HepG2 (cell line): Measurements from ENCODE around the gene EPB41L5. TPM values are rescaled to one million over a fixed set of nuclear protein-coding genes. Genes with fewer than 3 reads are reported as not detected.

Experiments
- ATAC-seq: fragments of 200-7000 bp; cut with Tn5 transposase; 3 replicates; pipeline ENCODE4 v1.9.1; 2020; ENCODE audit warnings: mild to moderate bottlenecking, moderate library complexity
- BruUV-seq: library from RNA; stranded (reverse); fragments of 400-500 nt; replicated peaks from 2 replicates; lab custom pipeline; 2021; lab: Mats Ljungman, UMichigan
- CTCF ChIA-PET: fragments of 300-600 bp; formaldehyde crosslinking; extraction: SDS; loops from one replicate; lab custom pipeline; 2021; ENCODE audit warnings: low total read pairs, inconsistent platforms, low intra/inter-chr PET ratio; lab: Yijun Ruan, JAX
- POLR2A ChIA-PET: fragments of 350-600 bp; sonication (Branson Sonifier 250); formaldehyde crosslinking; loops from one replicate; lab custom pipeline; 2020; ENCODE audit warnings: antibody characterized with exemption, inconsistent platforms; lab: Yijun Ruan, JAX
- DNase-seq: peaks from one replicate; pipeline ENCODE4 v3.0.0-alpha.2; 2015; ENCODE audit warnings: low spot score
- FAIRE-seq: peaks from 3 replicates; lab custom pipeline; 2011; peaks lifted over from hg19 to GRCh38; lab: Jason Lieb, UNC
- H2AFZ ChIP-seq: one replicate; pipeline ENCODE4 v1.6.1; 2011; ENCODE audit warnings: low read length, inconsistent platforms
- H3K27ac ChIP-seq: fragments of 300-600 bp; 3 replicates; pipeline ENCODE4 v1.8.0; 2011; ENCODE audit warnings: mixed run types, mild to moderate bottlenecking, mixed read lengths, low read length, inconsistent platforms; ENCODE audit not compliant: insufficient read depth; ENCODE audit errors: extremely low read length
- H3K27me3 ChIP-seq, 2 experiments: fragments of 200-600 bp in 1 of 2; 2 replicates in 1 of 2; 3 replicates in 1 of 2; pipeline versions ENCODE4 v1.6.0 to v1.8.0; 2011; ENCODE audit warnings: low read length in 2 of 2, mild to moderate bottlenecking in 2 of 2, moderate library complexity in 2 of 2, inconsistent platforms in 1 of 2; ENCODE audit not compliant: insufficient read depth in 2 of 2, control insufficient read depth in 1 of 2
- H3K36me3 ChIP-seq, 2 experiments: fragments of 200-600 bp in 1 of 2; replicated peaks in 1 of 2; 2 replicates in 1 of 2; 3 replicates in 1 of 2; pipeline versions ENCODE4 v1.5.1 to v1.8.0; 2011; ENCODE audit warnings: low read length in 2 of 2, inconsistent platforms in 1 of 2; ENCODE audit not compliant: insufficient read depth in 2 of 2, control insufficient read depth in 1 of 2
- H3K4me1 ChIP-seq: 2 replicates; pipeline ENCODE4 v1.5.1; 2012; ENCODE audit warnings: low read length, inconsistent platforms; ENCODE audit not compliant: insufficient read depth
- H3K4me2 ChIP-seq: 2 replicates; pipeline ENCODE4 v1.6.0; 2011; ENCODE audit warnings: low read depth, low read length, inconsistent platforms
- H3K4me3 ChIP-seq, 3 experiments: fragments of 200-600 bp in 1 of 3; sonication (generic), shearing (Covaris generic) in 1 of 3; replicated peaks in 1 of 3; 2 replicates each; pipeline ENCODE4 v1.5.1; 2011 to 2016; ENCODE audit warnings: low read length in 3 of 3, inconsistent platforms in 2 of 3, low read depth in 2 of 3, mild to moderate bottlenecking in 2 of 3, control low read depth in 1 of 3, mixed read lengths in 1 of 3; ENCODE audit not compliant: insufficient read depth in 1 of 3
- H3K79me2 ChIP-seq: one replicate; pipeline ENCODE4 v1.6.1; 2011; ENCODE audit warnings: low read length, inconsistent platforms; ENCODE audit not compliant: insufficient read depth
- H3K9ac ChIP-seq: 2 replicates; pipeline ENCODE4 v1.6.0; 2011; ENCODE audit warnings: mild to moderate bottlenecking, low read depth, low read length, inconsistent platforms; ENCODE audit not compliant: insufficient read depth
- H3K9me3 ChIP-seq: 2 replicates; pipeline ENCODE4 v1.5.1; 2012; ENCODE audit warnings: mild to moderate bottlenecking, low read length
- H4K20me1 ChIP-seq: 2 replicates; pipeline ENCODE4 v1.6.0; 2011; ENCODE audit warnings: inconsistent platforms, mild to moderate bottlenecking, low read length, moderate library complexity; ENCODE audit not compliant: insufficient read depth
- ERF ChIP-seq: IDR thresholded peaks from 2 replicates; pipeline ENCODE4 v1.6.1; 2018; ENCODE audit warnings: missing biosample characterization, missing genetic modification reagents
- RBM22 ChIP-seq: fragments of 200-400 bp; formaldehyde crosslinking; optimal IDR thresholded peaks from 2 replicates; pipeline ENCODE3; 2017; ENCODE audit warnings: mild to moderate bottlenecking, low read length, moderate library complexity
- RFXANK ChIP-seq: IDR thresholded peaks from 2 replicates; pipeline ENCODE4 v1.6.1; 2016
- SRSF4 ChIP-seq: fragments of 200-400 bp; formaldehyde crosslinking; IDR thresholded peaks from one replicate; pipeline ENCODE4 v1.6.1; 2018; ENCODE audit warnings: mild to moderate bottlenecking, low read depth, low read length, moderate library complexity; ENCODE audit not compliant: poor library complexity, severe bottlenecking
- THAP11 ChIP-seq: IDR thresholded peaks from 2 replicates; pipeline ENCODE4 v1.6.1; 2016; ENCODE audit warnings: missing biosample characterization, missing genetic modification reagents
- ZFAT ChIP-seq: sonication (generic); formaldehyde crosslinking; conservative IDR thresholded peaks from 2 replicates; pipeline ENCODE4 v1.8.1; 2023; ENCODE audit warnings: missing genetic modification reagents, inconsistent platforms
- ZNF562 ChIP-seq: sonication (generic); formaldehyde crosslinking; IDR thresholded peaks from 2 replicates; pipeline ENCODE4 v1.8.0; 2022; ENCODE audit warnings: missing genetic modification reagents, borderline replicate concordance
- WGBS: methylation state at CpG from one replicate; pipeline ENCODE4 v1.1.6; 2017; ENCODE audit warnings: low lambda C conversion rate; 5-methylcytosine and 5-hydroxymethylcytosine counted together
- in situ Hi-C: cut with HindIII; loops from 2 replicates; pipeline ENCODE4 v1.10.0; 2017; ENCODE audit warnings: low pct_unique_long_range_greater_than_20kb; ENCODE audit not compliant: extremely low pct_ligation_motif_present
- intact Hi-C: fragments of 100-400 bp; cut with micrococcal nuclease; formaldehyde crosslinking; loops from one replicate; pipeline ENCODE4 v1.10.0; 2022; ENCODE audit not compliant: unreplicated experiment
- polyA plus RNA-seq, 8 experiments: library from polyadenylated mRNA; depleted of rRNA in 3 of 8; stranded (reverse) in 7 of 8; unstranded in 1 of 8; fragments of >200 nt; fragmentation: Illumina TruSeq in 4 of 8; extraction: Trizol in 4 of 8; gene quantifications; 2 replicates each; pipeline versions ENCODE4 v1.2.1 to v1.2.3, GENCODE V29; 2011 to 2016; ENCODE audit warnings: low read depth in 4 of 8, missing spikeins in 1 of 8, mixed read lengths in 1 of 8; ENCODE audit not compliant: insufficient read depth in 1 of 8
- total RNA-seq, 5 experiments: library from RNA; depleted of rRNA; stranded (reverse); fragments of >200 nt; fragmentation: Illumina TruSeq; extraction: Trizol; gene quantifications; 2 replicates each; pipeline ENCODE4 v1.2.3, GENCODE V29; 2016; ENCODE audit warnings: low read depth in 1 of 5

Gene EPB41L5
- total and polyA plus RNA-seq, 2 of the 13 experiments (the other 11 are each of a cell fraction or from before 2014, with no cell fraction given), result 40.5 to 47.5 TPM

GRCh38 chr2:120100627-120101026 lies 87.8 kb downstream of the EPB41L5 start:
- 98% methylated on average over 1 of the region's 1 CpG for WGBS
- H3K9ac ChIP-seq, result no peak overlapping the region
- no peaks in the 10 kb centered on the region for H3K27me3 ChIP-seq
- H3K9me3 ChIP-seq, result no peaks in the 10 kb centered on the region
- intact Hi-C loops, result no loop called here
- DNase-seq (no peak), ATAC-seq (no peak), FAIRE-seq (no peak)
- no peaks in the 10 kb centered on the region for H3K79me2 ChIP-seq
- H3K4me3 ChIP-seq, result no peak overlapping the region
- H3K4me2 ChIP-seq, result no peak overlapping the region
- H3K27ac ChIP-seq, result no peak overlapping the region
- TF ChIP-seq RFXANK, result no peak
- no peaks in the 10 kb centered on the region for H4K20me1 ChIP-seq
- peaks cover 0 to 61% of the 10 kb centered on the region in 2 experiments for H3K36me3 ChIP-seq
- in situ Hi-C loops, result no loop called here
- no peak overlapping the region for H2AFZ ChIP-seq
- ChIA-PET CTCF (no interaction called here), POLR2A (no interaction called here)
- H3K4me1 ChIP-seq, result no peaks in the 10 kb centered on the region
- no TSS peak for BruUV-seq

- no peak for ATAC-seq
- peaks cover 1 to 62% of the 10 kb centered on the region in 2 experiments for H3K36me3 ChIP-seq
- H3K79me2 ChIP-seq, result no peaks in the 10 kb centered on the region
- H3K9me3 ChIP-seq, result no peaks in the 10 kb centered on the region
- H3K4me3 ChIP-seq, result no peak overlapping the region
- intact Hi-C loops, result no loop called here
- DNase-seq, result no peak
- H3K27ac ChIP-seq, result no peak overlapping the region
- CTCF ChIA-PET, result no interaction called here
- POLR2A ChIA-PET, result no interaction called here
- WGBS, result 96% methylated on average over 4 of the region's 4 CpGs
- no peak overlapping the region for H2AFZ ChIP-seq
- no peak overlapping the region for H3K4me2 ChIP-seq
- H3K9ac ChIP-seq, result no peak overlapping the region
- TF ChIP-seq SRSF4, result no peak
- no peak for TF ChIP-seq ZFAT (CRISPR knock-in tag)
- no peak for TF ChIP-seq ZNF562 (CRISPR knock-in tag)
- peak; percentile 59 for TF ChIP-seq RBM22
- TF ChIP-seq ERF (CRISPR knock-in tag), result no peak
- TF ChIP-seq THAP11, result no peak
- TF ChIP-seq, all 625 proteins: peak for 1
- FAIRE-seq, result no peak
- Histone ChIP-seq H3K27me3 (no peaks in the 10 kb centered on the region), H4K20me1 (no peaks in the 10 kb centered on the region), H3K4me1 (no peaks in the 10 kb centered on the region)
- in situ Hi-C loops, result no loop called here
- BruUV-seq, result no TSS peak
These were observed 91.0 kb downstream of the EPB41L5 start for GRCh38 chr2:120103723-120104467.
